ENCODE results near the gene UBAP1L. TPM values are rescaled to one million over a fixed set of nuclear protein-coding genes. Genes with fewer than 3 reads are reported as not detected.
"Not testable (repeated sequence)": the region's sequence is repeated elsewhere in the genome, so short reads cannot be mapped to it uniquely, and the experiment has no call there.

UBAP1L gene
- 1 to 10 TPM; 3.5 to 4.2 TPM for total RNA-seq

DNA sequence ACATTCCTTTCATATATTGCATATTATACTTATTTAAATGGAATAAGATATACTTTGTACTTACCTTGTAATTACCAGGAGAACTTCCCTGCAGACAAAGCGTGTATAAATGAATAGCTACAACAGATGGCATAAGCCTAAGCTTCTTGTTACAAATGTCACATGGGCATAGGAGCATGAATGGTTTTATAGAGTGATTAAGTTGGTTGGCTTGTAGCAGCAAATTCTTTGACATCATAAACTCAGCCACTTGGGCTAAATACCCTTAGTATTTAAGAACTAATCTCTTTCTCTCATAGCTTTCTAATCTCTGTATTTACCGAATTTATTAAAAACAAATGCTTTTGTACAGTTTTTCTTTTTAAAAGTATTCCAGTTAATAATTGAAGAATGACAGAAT is at the start of gene UBAP1L:
UBAP1L (minus strand) TSS at position 115 of the 400 bp plus-strand sequence. CDS start 8,985 bp downstream, outside the sequence.
- no peak within 1 kb of the TSS for H3K4me3 Mint-ChIP-seq
- ChIA-PET CTCF (interaction anchor here (0.7 to 2.4 kb wide), 5 partner anchors 14 to 304 kb away, joined by 3 to 9 read pairs (median 4); no protein-coding TSS in a partner anchor), POLR2A (no interaction called here)
- no peak within 1 kb of the TSS for H3K27ac Mint-ChIP-seq
- peaks cover 7% of the 10 kb centered on the region for H3K4me1 Mint-ChIP-seq (ENCODE audit: low read depth)
- DNase-seq (no peak), ATAC-seq (no peak)
- H3K9me3 Mint-ChIP-seq (ENCODE audit: insufficient read depth): no peaks in the 10 kb centered on the region
- H3K27me3 Mint-ChIP-seq (ENCODE audit: low read depth): no peaks in the 10 kb centered on the region
- H3K36me3 Mint-ChIP-seq (ENCODE audit: low read depth): peaks cover 47% of the 10 kb centered on the region

GRCh38 chr15:65164139-65164538 is 49.1 kb upstream of the UBAP1L start:
- Mint-ChIP-seq H3K36me3 (ENCODE audit: low read depth) (peaks cover 16% of the 10 kb centered on the region), H3K4me1 (ENCODE audit: low read depth) (no peaks in the 10 kb centered on the region), H3K4me3 (no peak overlapping the region), H3K27me3 (ENCODE audit: low read depth) (no peaks in the 10 kb centered on the region), H3K27ac (no peak overlapping the region), H3K9me3 (ENCODE audit: insufficient read depth) (no peaks in the 10 kb centered on the region)
- DNase-seq (no peak), ATAC-seq (no peak)
- CTCF ChIA-PET: interaction anchor here (0.7 kb wide), 1 partner anchor 12 kb away, joined by 3 read pairs; no protein-coding TSS in a partner anchor
- POLR2A ChIA-PET: interaction anchor here (1.0 to 2.0 kb wide), 2 partner anchors 136 to 141 kb away, joined by 3 to 7 read pairs; partner anchors contain the start of gene RNU5B-1

DNA sequence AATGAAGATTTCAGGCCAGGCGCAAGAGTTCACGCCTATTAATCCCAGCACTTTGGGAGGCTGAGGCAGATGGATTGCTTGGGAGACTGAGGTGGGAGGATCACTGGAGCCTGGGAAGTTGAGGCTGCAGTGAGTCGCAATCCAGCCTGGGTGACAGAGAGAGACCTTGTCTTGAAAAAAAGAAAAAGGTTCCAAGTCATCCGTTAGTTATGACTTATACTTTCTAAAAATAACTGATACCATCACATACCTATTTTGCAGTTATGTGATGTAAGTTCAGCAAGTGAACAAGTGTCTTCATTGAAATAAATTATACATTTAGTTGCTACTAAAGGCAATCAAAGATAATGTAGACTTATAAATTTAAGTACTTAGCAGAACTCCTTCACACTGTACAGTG is 48.0 kb upstream of the UBAP1L start:
- H3K27ac Mint-ChIP-seq: no peak overlapping the region

GRCh38 chr15:65156692-65157091 is 41.7 kb upstream of the UBAP1L start:
- ChIA-PET CTCF (interaction anchor here (0.8 to 1.1 kb wide), 2 partner anchors 55 to 125 kb away, joined by 3 to 4 read pairs; no protein-coding TSS in a partner anchor), POLR2A (no interaction called here)
- peaks cover 27% of the 10 kb centered on the region for H3K36me3 Mint-ChIP-seq (ENCODE audit: low read depth)
- H3K9me3 Mint-ChIP-seq (ENCODE audit: insufficient read depth): no peaks in the 10 kb centered on the region
- no peak overlapping the region for H3K27ac Mint-ChIP-seq
- no peaks in the 10 kb centered on the region for H3K4me1 Mint-ChIP-seq (ENCODE audit: low read depth)
- ATAC-seq (no peak), DNase-seq (no peak)
- no peak overlapping the region for H3K4me3 Mint-ChIP-seq
- no peaks in the 10 kb centered on the region for H3K27me3 Mint-ChIP-seq (ENCODE audit: low read depth)

More for the DNA sequence above, 48.0 kb upstream of the UBAP1L start:
- Mint-ChIP-seq H3K9me3 (ENCODE audit: insufficient read depth) (no peaks in the 10 kb centered on the region), H3K4me3 (no peak overlapping the region), H3K4me1 (ENCODE audit: low read depth) (no peaks in the 10 kb centered on the region), H3K36me3 (ENCODE audit: low read depth) (peaks cover 16% of the 10 kb centered on the region), H3K27me3 (ENCODE audit: low read depth) (no peaks in the 10 kb centered on the region)
- ATAC-seq: no peak
- POLR2A ChIA-PET: no interaction called here
- CTCF ChIA-PET: no interaction called here
- DNase-seq: no peak

GRCh38 chr15:65154720-65155119 is 39.7 kb upstream of the UBAP1L start:
- Mint-ChIP-seq H3K27ac (no peak overlapping the region), H3K36me3 (ENCODE audit: low read depth) (peaks cover 31% of the 10 kb centered on the region), H3K9me3 (ENCODE audit: insufficient read depth) (no peaks in the 10 kb centered on the region), H3K4me1 (ENCODE audit: low read depth) (no peaks in the 10 kb centered on the region), H3K4me3 (no peak overlapping the region), H3K27me3 (ENCODE audit: low read depth) (no peaks in the 10 kb centered on the region)
- POLR2A ChIA-PET: no interaction called here
- no peak for DNase-seq
- CTCF ChIA-PET: interaction anchor here (1.1 kb wide), 1 partner anchor 54 kb away, joined by 3 read pairs; no protein-coding TSS in a partner anchor
- ATAC-seq: no peak

DNA sequence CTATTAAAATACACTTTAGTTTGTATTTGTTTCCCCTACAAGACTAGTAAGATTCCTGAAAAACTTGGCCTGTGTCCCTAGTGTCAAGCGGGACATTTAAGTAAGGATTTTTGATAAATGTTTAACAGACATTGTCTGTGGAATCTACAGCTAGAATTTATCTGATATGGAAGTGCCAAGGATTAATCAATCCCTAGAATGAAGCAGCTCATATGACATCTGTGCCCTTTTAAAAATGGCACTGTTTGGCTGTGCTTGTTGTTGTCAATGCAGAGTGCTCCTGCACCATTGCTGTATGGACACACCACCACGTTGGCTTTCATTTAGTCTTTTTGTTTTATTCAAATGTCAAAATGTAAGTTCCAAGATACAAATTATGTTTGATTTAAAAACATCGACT is 32.9 kb upstream of the UBAP1L start:
- Mint-ChIP-seq H3K27me3 (ENCODE audit: low read depth) (no peaks in the 10 kb centered on the region), H3K9me3 (ENCODE audit: insufficient read depth) (no peaks in the 10 kb centered on the region), H3K36me3 (ENCODE audit: low read depth) (peaks cover 14% of the 10 kb centered on the region), H3K4me3 (no peak overlapping the region), H3K27ac (no peak overlapping the region), H3K4me1 (ENCODE audit: low read depth) (no peaks in the 10 kb centered on the region)
- POLR2A ChIA-PET: interaction anchor here (0.9 kb wide), 2 partner anchors 13 to 157 kb away, joined by 3 read pairs; partner anchors contain the start of gene RNU5B-1
- DNase-seq (no peak), ATAC-seq (no peak)
- CTCF ChIA-PET: interaction anchor here (0.9 to 1.4 kb wide), 2 partner anchors 14 to 95 kb away, joined by 3 read pairs; no protein-coding TSS in a partner anchor

GRCh38 chr15:65146438-65146837 is 31.4 kb upstream of the UBAP1L start:
- POLR2A ChIA-PET: no interaction called here
- CTCF ChIA-PET: no interaction called here

DNA sequence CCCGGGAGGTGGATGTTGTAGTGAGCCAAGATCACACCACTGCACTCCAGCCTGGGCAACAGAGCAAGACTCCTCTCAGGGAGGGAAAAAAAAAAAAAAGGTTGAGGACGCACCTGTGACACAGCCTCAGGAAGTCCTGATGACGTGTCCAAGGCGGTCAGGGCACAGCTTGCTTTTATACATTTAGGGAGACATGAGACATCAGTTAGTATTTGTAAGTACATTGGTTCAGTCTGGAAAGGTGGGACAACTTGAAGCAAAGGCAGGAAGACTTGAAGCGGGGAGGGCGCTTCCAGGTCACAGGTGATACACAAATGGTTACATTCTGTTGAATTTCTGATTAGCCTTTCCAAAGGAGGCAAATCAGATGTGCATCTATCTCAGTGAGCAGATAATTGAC is 23.6 kb upstream of the UBAP1L start:
- POLR2A ChIA-PET; DNase-seq; H3K9me3 Mint-ChIP-seq (ENCODE audit: insufficient read depth); H3K36me3 Mint-ChIP-seq (ENCODE audit: low read depth); CTCF ChIA-PET; H3K27me3 Mint-ChIP-seq (ENCODE audit: low read depth); ATAC-seq; H3K4me3 Mint-ChIP-seq; H3K4me1 Mint-ChIP-seq (ENCODE audit: low read depth); H3K27ac Mint-ChIP-seq: not testable (repeated sequence)

More at GRCh38 chr15:65146438-65146837, 31.4 kb upstream of the UBAP1L start:
- H3K27ac Mint-ChIP-seq: no peak overlapping the region
- no peak overlapping the region for H3K4me3 Mint-ChIP-seq
- H3K27me3 Mint-ChIP-seq (ENCODE audit: low read depth): no peaks in the 10 kb centered on the region
- DNase-seq (no peak), ATAC-seq (no peak)
- no peaks in the 10 kb centered on the region for H3K4me1 Mint-ChIP-seq (ENCODE audit: low read depth)
- H3K36me3 Mint-ChIP-seq (ENCODE audit: low read depth): peaks cover 8% of the 10 kb centered on the region
- H3K9me3 Mint-ChIP-seq (ENCODE audit: insufficient read depth): no peaks in the 10 kb centered on the region

GRCh38 chr15:65137893-65138292 is 22.9 kb upstream of the UBAP1L start:
- H3K4me3 Mint-ChIP-seq; H3K27ac Mint-ChIP-seq; POLR2A ChIA-PET; DNase-seq; ATAC-seq; H3K36me3 Mint-ChIP-seq (ENCODE audit: low read depth); H3K9me3 Mint-ChIP-seq (ENCODE audit: insufficient read depth); CTCF ChIA-PET; H3K27me3 Mint-ChIP-seq (ENCODE audit: low read depth); H3K4me1 Mint-ChIP-seq (ENCODE audit: low read depth): not testable (repeated sequence)

GRCh38 chr15:65137089-65137488 is 22.1 kb upstream of the UBAP1L start:
- H3K9me3 Mint-ChIP-seq (ENCODE audit: insufficient read depth); DNase-seq; POLR2A ChIA-PET; H3K27me3 Mint-ChIP-seq (ENCODE audit: low read depth); H3K4me3 Mint-ChIP-seq; H3K27ac Mint-ChIP-seq; H3K36me3 Mint-ChIP-seq (ENCODE audit: low read depth); H3K4me1 Mint-ChIP-seq (ENCODE audit: low read depth); ATAC-seq; CTCF ChIA-PET: not testable (repeated sequence)

- Mint-ChIP-seq H3K36me3 (ENCODE audit: low read depth) (peaks cover 7% of the 10 kb centered on the region), H3K27ac (peak overlapping the region; percentile 97), H3K27me3 (ENCODE audit: low read depth) (no peaks in the 10 kb centered on the region), H3K9me3 (ENCODE audit: insufficient read depth) (peaks cover 4% of the 10 kb centered on the region), H3K4me1 (ENCODE audit: low read depth) (peaks cover 19% of the 10 kb centered on the region), H3K4me3 (peak overlapping the region; percentile 88)
- CTCF ChIA-PET: interaction anchor here (0.7 to 1.2 kb wide), 2 partner anchors 14 to 101 kb away, joined by 3 read pairs; no protein-coding TSS in a partner anchor
- ATAC-seq (no peak), DNase-seq (no peak)
- POLR2A ChIA-PET: interaction anchor here (0.8 to 1.6 kb wide), 6 partner anchors 47 to 177 kb away, joined by 3 to 11 read pairs (median 4); partner anchors contain the start of gene RNU5B-1
Measured at GRCh38 chr15:65134538-65134937, 19.5 kb upstream of the UBAP1L start.

DNA sequence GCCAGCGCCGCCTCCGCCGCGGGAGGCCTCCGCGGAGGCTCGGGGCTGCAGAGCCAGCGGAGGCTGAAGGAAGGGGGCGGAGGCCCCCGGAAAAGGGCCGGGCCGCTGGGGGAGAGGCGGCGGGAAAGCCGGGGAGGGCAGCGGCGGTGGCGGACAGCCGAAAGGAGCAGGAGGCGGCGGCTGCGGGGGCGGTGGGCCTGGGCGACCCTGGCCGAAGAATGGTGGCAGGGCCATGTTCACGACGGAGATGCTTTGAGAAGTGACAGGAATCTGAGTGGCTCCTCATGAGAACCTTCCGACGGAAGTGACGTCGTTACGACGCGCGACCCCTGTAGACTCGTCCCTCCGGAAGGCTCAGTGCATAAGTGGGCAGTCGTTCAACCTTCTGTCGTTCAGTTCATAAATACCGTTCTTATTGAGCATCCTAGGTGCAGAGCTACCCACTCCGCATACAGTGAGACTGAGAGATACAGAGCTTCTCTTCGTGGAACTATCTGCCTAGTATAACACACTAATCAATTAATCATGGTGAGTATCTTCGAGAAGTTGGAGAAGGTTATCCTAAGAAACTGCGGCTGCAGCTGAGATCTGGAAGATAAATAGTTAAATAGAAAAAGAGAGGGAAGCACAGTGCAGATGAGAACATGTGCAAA is 18.7 kb upstream of the UBAP1L start, which contains the start of gene PDCD7:
PDCD7 (minus strand) TSS at position 261 of the 653 bp plus-strand sequence; CDS start at position 234, 27 bp downstream.
- peak; percentile 95 for ATAC-seq
- peak; percentile 93 for DNase-seq
- Mint-ChIP-seq H3K27ac (peak within 1 kb of the TSS; percentile 97), H3K36me3 (ENCODE audit: low read depth) (peaks cover 13% of the 10 kb centered on the region), H3K27me3 (ENCODE audit: low read depth) (no peaks in the 10 kb centered on the region), H3K4me3 (peak within 1 kb of the TSS; percentile 90), H3K4me1 (ENCODE audit: low read depth) (peaks cover 19% of the 10 kb centered on the region), H3K9me3 (ENCODE audit: insufficient read depth) (peaks cover 4% of the 10 kb centered on the region)
- CTCF ChIA-PET: interaction anchor here (0.7 to 1.2 kb wide), 3 partner anchors 15 to 137 kb away, joined by 3 read pairs; no protein-coding TSS in a partner anchor
- POLR2A ChIA-PET: interaction anchor here (0.6 to 1.6 kb wide), 11 partner anchors 48 to 177 kb away, joined by 3 to 11 read pairs (median 3); partner anchors contain the start of genes PARP16 and RNU5B-1
